Activated CD8-positive, alpha-beta memory T cell treated with anti-CD3 and anti-CD28 coated beads, Interleukin-2, amount 50 U/mL, for 24 hours (primary cell): ENCODE data around the gene IFI27.

ENCODE experiments used
- DNase-seq: peaks from one replicate; pipeline ENCODE4 v3.0.0-alpha.2; 2020; ENCODE audit errors: extremely low read depth

The IFI27 gene

GRCh38 chr14:94102768-94103482 is 7.6 kb upstream of the IFI27 start:
- no peak for DNase-seq

- no peak for DNase-seq
These were observed 6.9 kb upstream of the IFI27 start for GRCh38 chr14:94103554-94104150.

GRCh38 chr14:94104731-94105130 is 5.8 kb upstream of the IFI27 start:
- DNase-seq: no peak

GRCh38 chr14:94109915-94110250 is 653 bp upstream of the IFI27 start:
- no peak for DNase-seq

- DNase-seq: no peak
These were observed 950 bp downstream of the IFI27 start for GRCh38 chr14:94111276-94112095.

- DNase-seq: no peak
These were observed 2.1 kb downstream of the IFI27 start for GRCh38 chr14:94112513-94113063.

GRCh38 chr14:94113073-94113472 is 2.5 kb downstream of the IFI27 start:
- DNase-seq: no peak

- no peak for DNase-seq
These were observed 3.0 kb downstream of the IFI27 start for GRCh38 chr14:94113490-94113889.

GRCh38 chr14:94113908-94114588 is 3.5 kb downstream of the IFI27 start:
- DNase-seq: no peak

- no peak for DNase-seq
These were observed 4.1 kb downstream of the IFI27 start for GRCh38 chr14:94114589-94115057.

- DNase-seq: no peak
These were observed 4.6 kb downstream of the IFI27 start for GRCh38 chr14:94115058-94115591.

GRCh38 chr14:94115631-94116030 is 5.1 kb downstream of the IFI27 start:
- no peak for DNase-seq

- no peak for DNase-seq
These were observed 6.2 kb downstream of the IFI27 start for GRCh38 chr14:94116701-94117100.

- DNase-seq: no peak
These were observed 7.3 kb downstream of the IFI27 start for GRCh38 chr14:94117856-94118255.

GRCh38 chr14:94119071-94119470 is 8.5 kb downstream of the IFI27 start:
- no peak for DNase-seq

GRCh38 chr14:94120667-94121340 is 10.3 kb downstream of the IFI27 start:
- no peak for DNase-seq

GRCh38 chr14:94121485-94121884 is 10.9 kb downstream of the IFI27 start:
- DNase-seq: no peak

GRCh38 chr14:94122438-94122837 is 11.9 kb downstream of the IFI27 start:
- DNase-seq: no peak

- DNase-seq: no peak
These were observed 12.8 kb downstream of the IFI27 start for GRCh38 chr14:94123296-94123695.

GRCh38 chr14:94123868-94124267 is 13.3 kb downstream of the IFI27 start:
- DNase-seq: no peak
